ENCODE measurements around the gene CEP72. TPM values are rescaled to one million over a fixed set of nuclear protein-coding genes. Genes with fewer than 3 reads are reported as not detected.
"Not testable (repeated sequence)": the region's sequence is repeated elsewhere in the genome, so short reads cannot be mapped to it uniquely, and the experiment has no call there.

The CEP72 gene
- total RNA-seq, 1 donor from 2014 or later, result 4.7 TPM

GRCh38 chr5:581266-581665 is 30.9 kb upstream of the CEP72 start:
- no peak for DNase-seq (ENCODE audit: low read depth)

GRCh38 chr5:581941-582340 is 30.2 kb upstream of the CEP72 start:
- no peak for DNase-seq (ENCODE audit: low read depth)

- DNase-seq (ENCODE audit: low read depth), result not testable (repeated sequence)
These were observed 29.7 kb upstream of the CEP72 start for GRCh38 chr5:582445-582844.

- no peak for DNase-seq (ENCODE audit: low read depth)
These were observed 29.1 kb upstream of the CEP72 start for GRCh38 chr5:582936-583635.

GRCh38 chr5:583645-584044 is 28.5 kb upstream of the CEP72 start:
- no peak for DNase-seq (ENCODE audit: low read depth)

- no peak for DNase-seq (ENCODE audit: low read depth)
These were observed 27.9 kb upstream of the CEP72 start for GRCh38 chr5:584216-584615.

GRCh38 chr5:584846-585245 is 27.3 kb upstream of the CEP72 start:
- DNase-seq (ENCODE audit: low read depth), result no peak

GRCh38 chr5:585556-585955 is 26.6 kb upstream of the CEP72 start:
- DNase-seq (ENCODE audit: low read depth), result no peak

- DNase-seq (ENCODE audit: low read depth), result no peak
These were observed 26.0 kb upstream of the CEP72 start for GRCh38 chr5:585962-586628.

- DNase-seq (ENCODE audit: low read depth), result no peak
These were observed 25.3 kb upstream of the CEP72 start for GRCh38 chr5:586751-587285.

- no peak for DNase-seq (ENCODE audit: low read depth)
These were observed 24.7 kb upstream of the CEP72 start for GRCh38 chr5:587403-587802.

GRCh38 chr5:588406-588995 is 23.6 kb upstream of the CEP72 start:
- no peak for DNase-seq (ENCODE audit: low read depth)

- DNase-seq (ENCODE audit: low read depth), result no peak
These were observed 23.0 kb upstream of the CEP72 start for GRCh38 chr5:589173-589572.

GRCh38 chr5:589588-589987 is 22.6 kb upstream of the CEP72 start:
- no peak for DNase-seq (ENCODE audit: low read depth)

GRCh38 chr5:590346-590745 is 21.8 kb upstream of the CEP72 start:
- no peak for DNase-seq (ENCODE audit: low read depth)

GRCh38 chr5:591746-592145 is 20.4 kb upstream of the CEP72 start:
- DNase-seq (ENCODE audit: low read depth), result no peak

- no peak for DNase-seq (ENCODE audit: low read depth)
These were observed 20.0 kb upstream of the CEP72 start for GRCh38 chr5:592158-592557.

- no peak for DNase-seq (ENCODE audit: low read depth)
These were observed 18.6 kb upstream of the CEP72 start for GRCh38 chr5:593511-593910.

GRCh38 chr5:594226-594860 is 17.8 kb upstream of the CEP72 start:
- DNase-seq (ENCODE audit: low read depth), result no peak

GRCh38 chr5:595285-595875 is 16.8 kb upstream of the CEP72 start:
- no peak for DNase-seq (ENCODE audit: low read depth)

- DNase-seq (ENCODE audit: low read depth), result no peak
These were observed 14.1 kb upstream of the CEP72 start for GRCh38 chr5:597871-598563.

- DNase-seq (ENCODE audit: low read depth), result no peak
These were observed 13.6 kb upstream of the CEP72 start for GRCh38 chr5:598564-598890.
